HG03432 (cell line): ENCODE data around the gene SETD1A.
A peak's percentile ranks its signal among the peaks of the same experiment; 100 is the strongest.
"Not testable (repeated sequence)": the region's sequence is repeated elsewhere in the genome, so short reads cannot be mapped to it uniquely, and the experiment has no call there.

ENCODE experiments used
- ATAC-seq: cut with Tn5 transposase; IDR thresholded peaks from one replicate; pipeline ENCODE4 v1.9.1; 2021; ENCODE audit warnings: mild to moderate bottlenecking, moderate library complexity; ENCODE audit not compliant: unreplicated experiment

SETD1A gene

GRCh38 chr16:31010585-31011325 is 53.2 kb downstream of the SETD1A start, which contains the start of gene STX1B:
STX1B (minus strand) TSS chr16:31010638; CDS start chr16:31010396, 242 bp downstream.
- no peak for ATAC-seq

DNA sequence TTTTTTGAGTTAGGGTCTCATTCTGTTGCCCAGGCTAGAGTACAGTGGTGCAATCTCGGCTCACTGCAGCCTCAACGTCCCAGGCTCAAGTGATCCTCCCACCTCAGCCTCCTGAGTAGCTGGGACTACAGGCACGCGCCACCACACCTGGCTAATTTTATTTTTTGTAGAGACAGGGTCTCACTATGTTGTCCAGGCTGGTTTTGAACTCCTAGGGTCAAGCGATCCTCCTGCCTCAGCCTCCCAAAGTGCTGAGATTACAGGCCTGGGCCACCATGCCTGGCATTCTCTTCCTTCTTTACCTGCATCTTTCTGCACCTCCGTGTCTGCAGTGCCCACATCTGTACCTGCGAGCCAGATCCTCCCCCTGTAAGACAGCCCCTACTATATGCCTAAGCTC is 54.3 kb downstream of the SETD1A start:
- not testable (repeated sequence) for ATAC-seq

- not testable (repeated sequence) for ATAC-seq
Observed at GRCh38 chr16:31013292-31013691, 55.7 kb downstream of the SETD1A start.

- no peak for ATAC-seq
Observed at GRCh38 chr16:31016018-31016417, 58.5 kb downstream of the SETD1A start.

DNA sequence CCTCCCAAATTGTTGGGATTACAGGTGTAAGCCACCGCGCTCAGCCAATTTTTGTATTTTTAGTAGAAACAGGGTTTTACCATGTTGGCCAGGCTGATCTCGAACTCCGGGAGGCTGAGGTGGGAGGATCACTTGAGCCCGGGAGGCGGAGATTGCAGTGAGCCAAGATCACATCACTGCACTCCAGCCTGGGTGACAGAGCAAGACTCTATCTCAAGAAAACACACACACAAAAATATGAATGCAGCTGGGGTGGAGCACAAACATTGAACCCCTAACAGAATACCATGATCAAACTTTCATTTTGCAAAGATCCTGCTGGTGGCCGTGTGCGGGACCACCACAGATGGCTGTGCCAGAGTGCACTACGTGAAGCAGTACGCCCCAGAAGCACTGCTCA is 60.2 kb downstream of the SETD1A start:
- ATAC-seq = not testable (repeated sequence)

- no peak for ATAC-seq
Observed at GRCh38 chr16:31020536-31020935, 63.0 kb downstream of the SETD1A start.

GRCh38 chr16:31022544-31023251 is 65.1 kb downstream of the SETD1A start:
- ATAC-seq = no peak

GRCh38 chr16:31023252-31023602 is 65.7 kb downstream of the SETD1A start:
- ATAC-seq = no peak

- no peak for ATAC-seq
Observed at GRCh38 chr16:31023627-31024226, 66.2 kb downstream of the SETD1A start.

DNA sequence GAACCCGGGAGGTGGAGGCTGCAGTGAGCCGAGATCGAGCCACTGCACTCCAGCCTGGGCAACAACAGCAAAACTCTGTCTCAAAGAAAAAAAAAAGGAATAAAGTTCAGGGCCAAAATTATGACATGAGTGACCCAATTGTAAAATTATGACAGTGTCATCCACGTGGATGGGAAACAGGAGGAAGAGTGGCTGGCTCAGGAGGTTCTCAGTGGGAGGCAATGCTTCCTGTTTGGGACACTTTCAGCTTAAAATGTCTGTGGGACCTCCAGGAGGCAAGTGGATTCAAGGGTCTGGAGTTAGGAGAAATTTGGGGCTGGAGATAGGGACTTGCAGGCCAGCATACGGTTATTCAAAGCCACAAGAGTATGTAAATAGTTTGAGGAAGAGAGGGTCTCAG is 67.8 kb downstream of the SETD1A start:
- ATAC-seq = no peak

DNA sequence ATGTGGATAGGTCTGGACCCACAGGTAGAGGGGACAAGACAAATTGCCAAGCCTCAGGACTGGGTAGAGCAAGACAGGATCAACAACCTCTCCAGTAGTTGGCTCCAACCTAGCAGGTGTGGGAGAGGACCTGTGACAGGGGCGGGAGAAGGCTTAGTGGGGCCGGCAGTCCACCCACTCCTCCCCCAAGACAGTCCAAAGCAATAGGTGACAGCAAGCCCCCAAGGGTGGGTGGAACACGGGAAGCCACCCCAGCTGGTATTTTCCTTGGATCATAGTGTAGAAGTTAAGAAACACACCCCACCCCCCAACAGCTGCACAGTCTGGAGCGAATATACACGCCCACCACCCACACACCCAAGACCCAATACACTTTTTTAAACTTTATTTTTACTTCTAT is 71.7 kb downstream of the SETD1A start:
- ATAC-seq = no peak

GRCh38 chr16:31031276-31031675 is 73.7 kb downstream of the SETD1A start:
- ATAC-seq = no peak

DNA sequence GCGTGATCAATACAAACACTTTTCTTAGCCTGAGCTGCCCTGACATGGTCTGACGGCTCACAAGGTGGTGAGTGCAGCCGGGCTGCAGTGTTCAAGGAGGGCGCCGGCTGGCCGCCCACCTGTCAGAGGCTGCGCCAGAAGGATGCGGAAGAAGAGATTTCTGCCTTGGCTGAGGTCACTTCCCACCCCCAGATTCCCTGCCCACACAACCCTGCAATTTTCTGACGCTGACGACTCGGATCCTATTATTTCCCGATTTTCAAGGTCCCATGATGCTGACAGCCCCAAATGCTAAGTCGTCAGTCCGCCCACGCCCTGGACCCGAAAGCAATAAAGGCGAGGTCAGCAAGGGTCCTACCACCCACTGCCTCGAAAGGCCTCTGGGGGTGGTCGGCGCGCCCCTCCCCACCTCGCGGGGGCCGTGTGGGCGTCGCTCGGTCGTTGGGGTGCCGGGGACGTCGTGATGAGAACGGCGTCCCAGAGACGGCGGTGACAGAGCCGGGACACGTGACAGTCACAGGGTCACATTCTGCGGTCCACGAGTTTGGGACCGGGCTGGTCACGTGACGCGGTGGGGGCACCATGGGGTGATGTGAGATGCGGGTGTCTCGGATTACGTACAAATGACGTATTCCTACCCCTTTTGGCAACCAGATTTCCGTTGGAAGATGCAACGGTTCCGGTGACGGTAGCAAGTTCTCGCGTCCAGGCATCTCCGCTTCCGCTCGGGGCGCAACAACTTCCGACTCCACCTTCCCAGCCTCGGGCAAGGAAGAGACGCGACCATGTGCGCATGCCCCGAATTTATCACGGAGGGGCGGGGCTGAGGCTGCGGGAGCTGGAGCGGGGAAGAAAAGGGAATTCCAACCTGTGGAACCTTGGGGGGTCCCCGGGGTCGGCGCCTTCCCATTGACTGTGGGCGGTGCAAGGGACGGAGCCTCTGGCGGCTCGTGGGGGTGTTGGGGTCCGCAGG is 75.5 kb downstream of the SETD1A start, which contains the start of gene STX4:
STX4 (plus strand) TSS at position 823 of the 973 bp plus-strand sequence. CDS start 248 bp downstream, outside the sequence.
- peak; percentile 76 for ATAC-seq

DNA sequence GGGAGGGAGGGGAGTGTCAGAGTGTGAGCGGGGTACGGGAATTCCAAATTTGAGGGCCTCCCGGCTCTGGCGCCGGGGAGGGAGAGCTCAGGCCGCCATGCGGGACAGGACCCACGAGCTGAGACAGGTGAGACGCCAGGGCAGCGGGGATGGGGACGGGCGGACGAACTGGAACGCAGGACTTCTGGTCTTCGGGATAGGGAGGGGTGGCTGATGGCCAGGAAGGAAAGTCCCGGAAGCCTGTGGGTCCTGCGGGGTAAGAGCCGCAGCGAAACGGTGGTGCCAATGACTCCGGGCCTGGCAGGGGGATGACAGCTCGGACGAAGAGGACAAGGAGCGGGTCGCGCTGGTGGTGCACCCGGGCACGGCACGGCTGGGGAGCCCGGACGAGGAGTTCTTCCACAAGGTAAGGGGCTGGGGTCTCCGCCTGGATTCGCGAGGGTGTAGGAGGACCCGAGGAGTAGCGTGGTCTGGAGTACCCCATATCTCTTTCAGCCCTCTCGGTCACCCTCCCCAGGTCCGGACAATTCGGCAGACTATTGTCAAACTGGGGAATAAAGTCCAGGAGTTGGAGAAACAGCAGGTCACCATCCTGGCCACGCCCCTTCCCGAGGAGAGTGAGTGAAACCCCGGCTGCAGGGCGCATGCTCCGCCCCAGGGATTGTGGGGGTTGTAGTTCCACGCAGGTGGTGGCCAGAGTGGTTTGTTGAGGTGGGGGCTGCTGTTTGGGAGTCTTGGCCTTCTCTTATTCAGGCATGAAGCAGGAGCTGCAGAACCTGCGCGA is 76.3 kb downstream of the SETD1A start:
- peak; percentile 55 for ATAC-seq
